Left ventricle myocardium inferior (tissue), 1 donor: Measurements from ENCODE around the gene C1orf21. TPM values are rescaled to one million over a fixed set of nuclear protein-coding genes. Genes with fewer than 3 reads are reported as not detected.

Source experiments
- DNase-seq: peaks from one replicate; pipeline ENCODE4 v3.0.0-alpha.2; 2020
- H3K27ac ChIP-seq: fragments of 200-600 bp; replicated peaks from 2 replicates; pipeline ENCODE4 v1.8.0; 2021
- H3K27me3 ChIP-seq: fragments of 200-600 bp; 2 replicates; pipeline ENCODE4 v1.8.0; 2021; ENCODE audit warnings: low read depth
- H3K36me3 ChIP-seq: fragments of 200-600 bp; 2 replicates; pipeline ENCODE4 v1.8.0; 2021
- H3K4me1 ChIP-seq: fragments of 200-600 bp; 2 replicates; pipeline ENCODE4 v1.8.0; 2021
- H3K4me3 ChIP-seq: fragments of 200-600 bp; 2 replicates; pipeline ENCODE4 v1.8.0; 2021; ENCODE audit warnings: mild to moderate bottlenecking, moderate library complexity
- H3K9me3 ChIP-seq: fragments of 200-600 bp; replicated peaks from 2 replicates; pipeline ENCODE4 v1.8.0; 2021
- intact Hi-C: fragments of 100-400 bp; cut with micrococcal nuclease; formaldehyde crosslinking; loops from one replicate; pipeline ENCODE4 v1.11.0; 2022
- total RNA-seq: library from RNA; stranded (reverse); fragmentation: NEBNext Ultra II Directional; extraction: Animal tissue kit (Norgen Biotek cat#: 25700); gene quantifications from one replicate; pipeline ENCODE4 v1.2.1, GENCODE V29; 2021
- TF ChIP-seq, protein P1 (sequence below): fragments of 200-600 bp; IDR thresholded peaks from 2 replicates; pipeline ENCODE4 v1.8.0; 2021; ENCODE audit warnings: antibody characterized with exemption, mild to moderate bottlenecking, borderline replicate concordance
- donor health status: DM: no; HTN: yes; CAD: no; lungs with severe emphysema.

Gene C1orf21
- total RNA-seq, 1 donor from 2014 or later: 79.9 TPM

DNA sequence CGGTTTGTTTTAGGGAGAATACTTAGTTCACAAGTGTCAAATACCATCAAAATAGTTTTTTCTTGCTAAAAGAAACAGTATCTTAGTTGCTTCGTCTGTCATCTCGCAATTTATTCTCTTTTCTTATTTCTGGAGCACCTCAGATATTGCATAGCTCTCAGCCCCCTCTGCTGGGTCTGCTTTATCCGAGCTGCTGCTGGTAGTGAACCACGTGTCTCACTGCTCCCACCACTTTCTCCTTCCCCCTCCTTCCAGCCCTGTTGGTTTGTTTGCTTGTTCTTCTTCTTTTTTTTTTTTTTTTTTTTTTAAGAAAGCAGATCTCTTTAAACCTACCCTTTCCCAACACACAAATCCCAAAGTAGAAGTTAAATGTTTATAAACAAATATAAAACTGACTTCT lies 197.0 kb downstream of the C1orf21 start:
- TF ChIP-seq, protein P1, sequence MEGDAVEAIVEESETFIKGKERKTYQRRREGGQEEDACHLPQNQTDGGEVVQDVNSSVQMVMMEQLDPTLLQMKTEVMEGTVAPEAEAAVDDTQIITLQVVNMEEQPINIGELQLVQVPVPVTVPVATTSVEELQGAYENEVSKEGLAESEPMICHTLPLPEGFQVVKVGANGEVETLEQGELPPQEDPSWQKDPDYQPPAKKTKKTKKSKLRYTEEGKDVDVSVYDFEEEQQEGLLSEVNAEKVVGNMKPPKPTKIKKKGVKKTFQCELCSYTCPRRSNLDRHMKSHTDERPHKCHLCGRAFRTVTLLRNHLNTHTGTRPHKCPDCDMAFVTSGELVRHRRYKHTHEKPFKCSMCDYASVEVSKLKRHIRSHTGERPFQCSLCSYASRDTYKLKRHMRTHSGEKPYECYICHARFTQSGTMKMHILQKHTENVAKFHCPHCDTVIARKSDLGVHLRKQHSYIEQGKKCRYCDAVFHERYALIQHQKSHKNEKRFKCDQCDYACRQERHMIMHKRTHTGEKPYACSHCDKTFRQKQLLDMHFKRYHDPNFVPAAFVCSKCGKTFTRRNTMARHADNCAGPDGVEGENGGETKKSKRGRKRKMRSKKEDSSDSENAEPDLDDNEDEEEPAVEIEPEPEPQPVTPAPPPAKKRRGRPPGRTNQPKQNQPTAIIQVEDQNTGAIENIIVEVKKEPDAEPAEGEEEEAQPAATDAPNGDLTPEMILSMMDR: no peak
- no peak for DNase-seq
- peaks cover 4% of the 10 kb centered on the region for H3K36me3 ChIP-seq
- no peak overlapping the region for H3K27ac ChIP-seq
- no peaks in the 10 kb centered on the region for H3K27me3 ChIP-seq
- peaks cover 8% of the 10 kb centered on the region for H3K9me3 ChIP-seq
- H3K4me1 ChIP-seq: peaks cover 12% of the 10 kb centered on the region
- intact Hi-C loops: loop anchor here (10.0 kb wide), 1 partner anchor 91 kb away; no protein-coding TSS in a partner anchor
- no peak overlapping the region for H3K4me3 ChIP-seq

DNA sequence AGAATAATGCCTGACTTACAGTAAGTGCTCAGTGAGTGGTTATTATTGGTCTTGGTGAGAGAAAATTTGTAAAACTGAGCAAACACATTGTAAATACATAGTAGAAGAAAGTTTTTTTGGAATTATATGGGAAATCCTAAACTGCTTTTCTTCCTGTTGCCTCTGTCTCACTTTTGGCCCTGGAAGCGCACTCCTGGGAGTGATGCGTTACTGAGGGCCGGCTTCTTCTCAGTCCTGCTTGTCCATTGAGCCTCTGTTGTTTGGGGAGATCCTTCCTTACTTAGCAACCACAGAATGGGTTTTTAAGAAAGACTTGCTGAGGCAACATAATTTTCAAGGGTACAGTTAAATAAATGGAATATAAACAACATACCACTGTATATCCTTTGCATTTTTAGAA lies 201.9 kb downstream of the C1orf21 start:
- intact Hi-C loops: loop anchor here (10.0 kb wide), 1 partner anchor 86 kb away; no protein-coding TSS in a partner anchor
- DNase-seq: no peak
- H3K4me1 ChIP-seq: peaks cover 32% of the 10 kb centered on the region
- no peaks in the 10 kb centered on the region for H3K27me3 ChIP-seq
- H3K4me3 ChIP-seq: no peak overlapping the region
- TF ChIP-seq, protein P1: no peak
- H3K9me3 ChIP-seq: no peaks in the 10 kb centered on the region
- no peak overlapping the region for H3K27ac ChIP-seq
- peaks cover 25% of the 10 kb centered on the region for H3K36me3 ChIP-seq

DNA sequence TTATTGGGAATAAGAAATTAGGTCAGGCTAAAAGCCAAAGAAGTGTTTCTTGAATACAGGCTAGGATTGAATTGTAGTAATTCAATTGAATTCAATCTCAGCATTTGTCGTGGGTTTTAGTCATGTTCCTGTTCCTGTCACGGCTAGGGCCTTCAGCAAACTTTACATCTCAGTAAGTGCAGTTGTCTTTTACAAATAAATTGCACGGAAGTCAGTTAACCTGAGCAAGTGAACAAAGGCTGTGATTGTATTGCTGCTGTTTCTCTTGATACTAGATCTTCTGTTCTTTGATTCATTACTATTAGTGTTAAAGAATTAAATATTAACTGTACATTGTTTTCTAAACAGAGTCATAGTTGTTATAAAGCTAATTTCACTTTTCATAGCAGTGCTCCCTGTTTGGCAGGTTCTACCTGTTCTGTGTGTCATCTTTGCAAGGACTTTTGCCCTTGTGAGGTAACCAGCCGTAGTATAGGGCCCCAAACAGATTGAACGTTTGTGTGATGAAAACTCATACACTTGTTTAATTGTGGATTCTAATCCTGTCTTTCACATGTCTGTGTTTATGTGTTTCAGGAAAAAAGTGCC lies 203.4 kb downstream of the C1orf21 start:
- Histone ChIP-seq H3K36me3 (peaks cover 25% of the 10 kb centered on the region), H3K9me3 (no peaks in the 10 kb centered on the region), H3K4me1 (peaks cover 32% of the 10 kb centered on the region), H3K4me3 (no peak overlapping the region), H3K27ac (no peak overlapping the region), H3K27me3 (no peaks in the 10 kb centered on the region)
- no peak for DNase-seq
- TF ChIP-seq, protein P1: no peak
- intact Hi-C loops: no loop called here

DNA sequence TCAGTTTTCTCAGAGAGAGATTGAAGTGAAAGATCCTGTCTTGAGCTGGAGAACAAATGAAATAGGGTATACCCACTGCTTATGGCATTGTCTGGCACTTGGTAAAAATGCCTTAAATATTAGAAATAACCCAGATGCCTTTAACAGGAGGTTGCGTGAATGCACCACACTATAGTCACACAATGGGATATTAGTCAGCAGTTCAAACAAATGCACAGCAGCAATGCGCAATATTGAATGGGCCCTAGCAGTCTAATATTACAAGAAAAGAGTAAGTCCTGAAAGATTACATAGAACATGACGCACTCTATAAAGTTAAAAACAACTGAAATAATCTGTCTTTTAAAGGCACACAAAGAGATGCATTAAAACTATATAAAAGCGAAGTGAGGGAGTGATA lies 206.8 kb downstream of the C1orf21 start:
- DNase-seq: no peak
- TF ChIP-seq, protein P1: no peak
- peaks cover 25% of the 10 kb centered on the region for H3K36me3 ChIP-seq
- intact Hi-C loops: no loop called here
- H3K4me3 ChIP-seq: no peak overlapping the region
- H3K27me3 ChIP-seq: no peaks in the 10 kb centered on the region
- H3K9me3 ChIP-seq: no peaks in the 10 kb centered on the region
- H3K4me1 ChIP-seq: peaks cover 33% of the 10 kb centered on the region
- H3K27ac ChIP-seq: no peak overlapping the region

DNA sequence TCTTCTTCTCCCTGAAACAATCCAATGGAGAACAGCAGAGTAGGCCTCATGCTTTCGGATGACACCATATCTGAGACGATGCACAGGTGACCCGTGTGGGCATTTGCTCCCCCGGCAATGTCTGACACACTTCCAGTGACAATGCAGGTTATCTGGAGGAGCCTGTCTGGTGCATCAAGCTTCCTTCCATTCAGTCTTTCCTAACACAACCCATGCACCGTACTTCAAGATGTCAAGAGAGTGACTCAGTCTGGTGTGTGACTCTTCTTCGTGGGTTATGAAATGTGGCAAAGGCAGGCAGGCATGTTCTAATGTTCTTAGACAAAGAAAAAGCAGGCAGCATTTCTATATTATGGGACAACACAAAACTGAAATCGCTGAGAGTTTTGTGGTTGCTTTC lies 208.8 kb downstream of the C1orf21 start:
- Histone ChIP-seq H3K4me1 (peaks cover 13% of the 10 kb centered on the region), H3K9me3 (no peaks in the 10 kb centered on the region), H3K36me3 (peaks cover 25% of the 10 kb centered on the region), H3K27ac (no peak overlapping the region), H3K27me3 (no peaks in the 10 kb centered on the region), H3K4me3 (no peak overlapping the region)
- no peak for DNase-seq
- TF ChIP-seq, protein P1: no peak
- intact Hi-C loops: no loop called here
